ENCODE results near the gene LRRTM4.

GRCh38 chr2:76813084-76813483 lies 709.1 kb downstream of the LRRTM4 start:
- TF ChIP-seq CTCF (IDR thresholded peaks at IDR 0.05; ENCODE audit: poor library complexity) (no peak), EZH2 (IDR thresholded peaks at IDR 0.05; ENCODE audit: borderline replicate concordance) (no peak)

All from hepatocyte (in vitro differentiated cells).